PC-3 (cell line): ENCODE data around the gene EIPR1.

Experiments
- EZH2 ChIP-seq: fragments of 300-600 bp; sonication (generic); IDR thresholded peaks from one replicate; pipeline ENCODE4 v1.6.1; 2017; ENCODE audit warnings: antibody characterized with exemption, mild to moderate bottlenecking, low read length; ENCODE audit not compliant: unreplicated experiment
- TF ChIP-seq, protein P1 (sequence below): fragments of 300-600 bp; sonication (generic); conservative IDR thresholded peaks from 2 replicates; pipeline ENCODE4 v1.5.1; 2017; ENCODE audit warnings: antibody characterized with exemption, low read depth, mild to moderate bottlenecking, low read length

DNA sequence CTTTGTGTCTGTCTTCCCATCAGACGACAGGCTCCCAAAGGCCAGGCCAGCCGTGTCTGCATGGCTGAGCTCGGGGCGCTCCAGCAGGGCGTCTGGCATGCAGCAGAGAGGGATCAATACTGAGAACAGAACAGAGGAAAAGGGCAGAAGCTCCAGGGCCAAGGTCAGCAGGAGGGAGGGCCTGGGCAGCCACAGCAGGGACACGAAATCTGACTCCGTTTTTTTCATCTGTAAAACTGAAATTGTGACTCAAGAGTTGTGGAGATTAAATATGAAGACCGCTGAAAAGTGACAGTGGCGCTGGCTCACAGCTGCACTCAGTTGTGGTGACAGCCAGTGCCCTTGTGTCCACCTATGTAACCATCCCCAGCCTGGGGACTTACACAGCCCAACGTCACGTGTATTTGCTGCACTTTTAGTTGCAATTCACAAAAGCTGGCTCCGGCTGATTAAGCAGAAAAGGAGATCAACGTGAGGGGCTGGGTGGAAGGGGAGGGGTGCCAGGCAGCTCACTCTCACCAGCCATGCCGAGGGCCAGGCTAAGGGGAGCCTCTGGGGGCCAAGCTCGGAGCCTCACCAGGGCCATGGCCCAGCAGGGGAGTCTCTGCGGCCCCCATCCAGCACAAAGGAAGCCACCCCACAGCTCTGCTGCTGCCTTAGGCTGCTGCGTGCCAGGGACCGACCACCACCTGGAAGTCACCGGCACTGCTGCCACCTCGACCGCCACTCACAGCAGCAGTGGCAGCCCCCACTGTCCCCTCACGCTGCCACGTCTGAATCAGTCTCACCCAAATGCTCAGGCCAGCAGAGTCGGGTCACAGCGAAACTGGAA is 74.7 kb downstream of the EIPR1 start:
- TF ChIP-seq, protein P1, sequence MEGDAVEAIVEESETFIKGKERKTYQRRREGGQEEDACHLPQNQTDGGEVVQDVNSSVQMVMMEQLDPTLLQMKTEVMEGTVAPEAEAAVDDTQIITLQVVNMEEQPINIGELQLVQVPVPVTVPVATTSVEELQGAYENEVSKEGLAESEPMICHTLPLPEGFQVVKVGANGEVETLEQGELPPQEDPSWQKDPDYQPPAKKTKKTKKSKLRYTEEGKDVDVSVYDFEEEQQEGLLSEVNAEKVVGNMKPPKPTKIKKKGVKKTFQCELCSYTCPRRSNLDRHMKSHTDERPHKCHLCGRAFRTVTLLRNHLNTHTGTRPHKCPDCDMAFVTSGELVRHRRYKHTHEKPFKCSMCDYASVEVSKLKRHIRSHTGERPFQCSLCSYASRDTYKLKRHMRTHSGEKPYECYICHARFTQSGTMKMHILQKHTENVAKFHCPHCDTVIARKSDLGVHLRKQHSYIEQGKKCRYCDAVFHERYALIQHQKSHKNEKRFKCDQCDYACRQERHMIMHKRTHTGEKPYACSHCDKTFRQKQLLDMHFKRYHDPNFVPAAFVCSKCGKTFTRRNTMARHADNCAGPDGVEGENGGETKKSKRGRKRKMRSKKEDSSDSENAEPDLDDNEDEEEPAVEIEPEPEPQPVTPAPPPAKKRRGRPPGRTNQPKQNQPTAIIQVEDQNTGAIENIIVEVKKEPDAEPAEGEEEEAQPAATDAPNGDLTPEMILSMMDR: no peak
- no peak for TF ChIP-seq EZH2
